ENCODE data around the gene SEC23A.
"Not testable (repeated sequence)": the region's sequence is repeated elsewhere in the genome, so short reads cannot be mapped to it uniquely, and the experiment has no call there.

The SEC23A gene

DNA sequence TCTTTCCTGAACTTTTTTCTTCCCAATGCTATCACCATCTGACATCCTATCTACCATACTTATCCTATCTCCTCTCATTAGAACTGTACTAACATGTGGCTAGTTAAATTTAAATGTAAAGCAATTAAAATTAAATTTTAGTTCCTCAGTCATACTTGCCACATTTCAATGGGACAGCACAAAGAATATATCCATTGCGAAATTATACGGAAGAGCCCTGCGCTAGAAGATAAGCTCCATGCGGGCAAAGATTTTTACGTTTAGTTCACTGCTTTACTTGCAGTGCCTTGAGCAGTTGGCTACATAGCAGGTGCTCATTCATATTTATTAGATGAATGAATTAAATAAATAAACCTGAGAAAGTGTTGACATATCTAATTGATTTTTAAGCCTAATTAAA, 33.1 kb downstream of the SEC23A start:
- H3K4me1 Mint-ChIP-seq (ENCODE audit: low read depth): no peaks in the 10 kb centered on the region
- H3K27me3 Mint-ChIP-seq: no peaks in the 10 kb centered on the region
- intact Hi-C loops (cut with micrococcal nuclease): no loop called here
- peaks cover 84% of the 10 kb centered on the region for H3K36me3 Mint-ChIP-seq (ENCODE audit: low read depth)
- no peak overlapping the region for H3K27ac Mint-ChIP-seq
- no peak overlapping the region for H3K4me3 Mint-ChIP-seq
- H3K9me3 Mint-ChIP-seq: no peaks in the 10 kb centered on the region

DNA sequence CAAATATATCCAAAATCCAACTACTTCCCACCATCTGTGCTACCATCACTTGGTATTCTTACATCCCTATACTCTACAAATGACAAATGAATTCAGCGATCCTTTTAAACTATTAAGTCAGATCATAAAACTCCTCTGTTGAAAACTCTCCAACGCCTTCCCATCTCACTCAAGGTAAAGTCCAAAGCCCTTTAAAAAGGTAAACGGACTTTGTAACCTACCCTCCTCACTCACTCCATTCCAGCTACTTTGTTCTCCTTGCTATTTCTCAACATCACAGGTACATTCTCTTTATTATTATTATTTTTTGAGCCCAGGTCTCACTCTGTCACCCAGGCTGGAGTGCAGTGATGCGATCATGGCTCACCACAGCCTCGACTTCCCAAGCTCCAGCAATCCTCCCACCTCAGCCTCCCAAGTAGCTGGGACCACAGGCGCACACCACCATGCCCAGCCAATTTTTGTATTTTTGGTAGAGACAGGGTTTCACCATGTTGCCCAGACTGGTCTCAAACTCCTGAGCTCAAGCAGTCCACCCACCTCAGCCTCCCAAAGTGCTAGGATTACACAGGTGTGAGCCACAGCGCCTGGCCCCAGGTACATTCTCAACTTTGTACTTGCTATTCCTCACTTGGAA, 33.7 kb downstream of the SEC23A start:
- H3K4me1 Mint-ChIP-seq (ENCODE audit: low read depth); H3K4me3 Mint-ChIP-seq; H3K27ac Mint-ChIP-seq; intact Hi-C loops (cut with micrococcal nuclease); H3K9me3 Mint-ChIP-seq; H3K27me3 Mint-ChIP-seq: not testable (repeated sequence)
- peaks cover 85% of the 10 kb centered on the region for H3K36me3 Mint-ChIP-seq (ENCODE audit: low read depth)

DNA sequence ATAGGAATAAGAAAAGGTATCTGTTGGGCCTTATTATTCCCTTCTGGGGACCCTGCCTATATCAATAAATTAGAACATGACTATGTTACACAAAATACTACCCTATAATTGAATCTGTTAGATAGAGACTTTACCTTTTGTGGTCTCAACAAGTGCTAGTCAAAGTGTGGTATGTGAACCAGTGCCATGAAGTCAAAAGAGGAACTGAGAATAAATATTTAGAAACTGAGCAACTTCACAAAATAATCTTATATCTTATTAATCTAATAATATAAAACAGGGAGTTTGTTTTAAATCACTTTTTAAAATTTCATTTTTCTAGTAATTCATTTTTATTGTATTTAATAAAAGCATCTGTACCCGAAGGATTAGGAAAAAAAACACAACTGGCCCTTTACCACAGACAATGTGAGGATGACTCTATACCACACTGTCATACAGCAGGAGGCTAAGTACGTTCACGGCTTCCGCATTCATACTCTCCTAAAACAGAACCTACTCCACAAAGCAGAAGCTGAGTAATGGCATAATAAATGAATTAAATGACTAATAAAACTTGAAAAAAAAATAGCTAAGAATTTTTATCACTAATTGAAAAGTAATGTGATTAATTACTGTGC, 42.1 kb downstream of the SEC23A start:
- intact Hi-C loops (cut with micrococcal nuclease): no loop called here
- H3K9me3 Mint-ChIP-seq: peaks cover 15% of the 10 kb centered on the region
- H3K4me1 Mint-ChIP-seq (ENCODE audit: low read depth): no peaks in the 10 kb centered on the region
- H3K4me3 Mint-ChIP-seq: no peak overlapping the region
- H3K36me3 Mint-ChIP-seq (ENCODE audit: low read depth): peaks cover 86% of the 10 kb centered on the region
- H3K27ac Mint-ChIP-seq: no peak overlapping the region
- no peaks in the 10 kb centered on the region for H3K27me3 Mint-ChIP-seq

DNA sequence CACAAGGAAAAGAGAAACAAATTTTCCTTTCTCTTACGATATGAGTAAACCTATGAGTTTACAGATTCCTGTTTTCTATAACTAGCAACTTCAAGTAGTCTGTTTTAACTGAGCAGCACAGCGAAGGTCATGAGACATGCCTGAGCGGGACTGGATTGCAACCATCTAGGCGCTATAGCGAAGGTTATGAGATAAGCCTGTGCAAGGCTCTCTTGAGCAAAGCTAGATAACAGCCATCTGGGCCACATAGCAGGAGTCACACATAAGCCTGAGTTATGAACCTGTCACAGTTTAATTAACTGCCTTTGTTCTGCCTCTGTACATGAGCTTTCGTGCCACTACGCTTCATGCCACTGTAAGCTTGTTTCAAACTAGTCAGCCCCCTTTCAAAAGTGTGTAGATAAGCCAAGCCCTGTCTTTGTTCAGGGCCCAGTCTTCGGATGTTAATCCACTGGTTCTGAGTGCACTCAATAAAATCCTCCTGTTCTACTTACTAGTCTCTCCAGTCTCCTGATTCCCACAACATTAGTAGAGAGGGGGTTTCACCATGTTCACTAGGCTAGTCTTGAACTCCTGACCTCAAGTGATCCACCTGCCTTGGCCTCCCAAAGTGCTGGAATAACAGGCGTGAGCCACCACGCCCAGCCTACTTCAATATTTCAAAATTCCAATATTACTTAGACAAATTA, 47.1 kb downstream of the SEC23A start:
- Mint-ChIP-seq H3K36me3 (ENCODE audit: low read depth) (peaks cover 93% of the 10 kb centered on the region), H3K4me1 (ENCODE audit: low read depth) (no peaks in the 10 kb centered on the region), H3K9me3 (peaks cover 19% of the 10 kb centered on the region), H3K27me3 (no peaks in the 10 kb centered on the region), H3K4me3 (no peak overlapping the region), H3K27ac (no peak overlapping the region)
- intact Hi-C loops (cut with micrococcal nuclease): no loop called here

DNA sequence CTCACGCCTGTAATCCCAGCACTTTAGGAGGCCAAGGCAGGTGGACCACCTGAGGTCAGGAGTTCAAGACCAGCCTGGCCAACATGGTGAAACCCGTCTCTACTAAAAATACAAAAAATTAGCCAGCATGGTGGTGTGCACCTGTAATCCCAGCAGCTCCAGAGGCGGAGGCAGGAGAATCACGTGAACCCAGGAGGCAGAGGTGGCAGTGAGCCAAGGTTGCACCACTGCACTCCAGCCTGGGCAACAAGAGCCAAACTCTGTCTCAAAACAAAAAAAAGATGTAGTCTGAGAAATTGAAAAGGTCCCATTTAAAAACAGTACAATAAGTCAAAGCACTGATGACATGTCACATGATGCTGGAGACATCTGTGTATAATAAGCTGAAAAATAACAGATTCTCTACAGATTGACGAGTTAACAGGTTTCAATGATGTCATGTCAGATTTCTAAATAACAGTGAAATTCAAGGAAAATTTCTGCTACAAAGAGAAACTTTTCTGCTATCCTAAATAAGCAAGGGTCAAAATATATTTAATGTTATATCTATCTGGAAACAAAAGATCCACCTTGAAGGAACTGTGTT, 50.1 kb downstream of the SEC23A start:
- intact Hi-C loops (cut with micrococcal nuclease); H3K4me3 Mint-ChIP-seq; H3K4me1 Mint-ChIP-seq (ENCODE audit: low read depth); H3K27me3 Mint-ChIP-seq; H3K27ac Mint-ChIP-seq: not testable (repeated sequence)
- Mint-ChIP-seq H3K9me3 (peaks cover 11% of the 10 kb centered on the region), H3K36me3 (ENCODE audit: low read depth) (peaks cover 96% of the 10 kb centered on the region)

DNA sequence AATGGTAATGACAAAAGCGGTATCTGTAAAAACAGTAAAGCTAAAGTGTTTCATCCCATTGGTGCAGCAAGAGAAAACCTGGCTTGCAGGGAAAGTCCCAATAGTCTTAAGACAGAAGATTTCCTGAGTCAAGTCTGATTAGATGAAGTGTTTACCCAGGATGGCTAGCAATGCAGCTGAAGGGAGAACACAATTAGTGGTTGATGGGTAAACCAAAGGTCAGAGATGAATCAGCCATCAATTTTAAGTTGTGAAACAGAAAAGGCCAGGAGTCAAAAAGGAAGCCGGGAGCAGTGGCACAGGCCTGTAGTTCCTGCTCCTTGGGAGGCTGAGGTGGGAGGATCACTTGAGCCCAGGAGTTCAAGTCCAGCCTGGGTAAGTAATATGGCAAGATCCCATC, 52.6 kb downstream of the SEC23A start:
- Mint-ChIP-seq H3K27me3 (no peaks in the 10 kb centered on the region), H3K4me1 (ENCODE audit: low read depth) (no peaks in the 10 kb centered on the region), H3K9me3 (no peaks in the 10 kb centered on the region), H3K36me3 (ENCODE audit: low read depth) (peaks cover 99% of the 10 kb centered on the region), H3K4me3 (no peak overlapping the region), H3K27ac (no peak overlapping the region)
- intact Hi-C loops (cut with micrococcal nuclease): no loop called here

DNA sequence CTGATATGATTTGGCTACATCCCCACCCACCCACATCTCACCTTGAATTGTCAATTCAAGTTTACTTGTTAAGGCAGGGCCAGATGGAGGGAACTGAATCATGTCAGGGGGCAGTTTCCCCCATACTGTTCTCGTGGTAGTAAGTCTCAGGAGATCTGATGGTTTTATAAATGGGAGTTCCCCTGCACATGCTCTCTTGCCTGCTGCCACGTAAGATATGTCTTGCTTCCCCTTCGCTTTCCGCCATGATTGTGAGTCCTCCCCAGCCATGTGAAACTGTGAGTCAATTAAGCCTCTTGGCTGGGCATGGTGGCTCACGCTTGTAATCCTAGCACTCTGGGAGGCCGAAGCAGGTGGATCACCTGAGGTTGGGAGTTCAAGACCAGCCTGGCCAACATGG, 57.1 kb downstream of the SEC23A start:
- intact Hi-C loops (cut with micrococcal nuclease); H3K9me3 Mint-ChIP-seq; H3K27ac Mint-ChIP-seq; H3K4me1 Mint-ChIP-seq (ENCODE audit: low read depth); H3K27me3 Mint-ChIP-seq; H3K4me3 Mint-ChIP-seq: not testable (repeated sequence)
- H3K36me3 Mint-ChIP-seq (ENCODE audit: low read depth): peaks cover 84% of the 10 kb centered on the region

DNA sequence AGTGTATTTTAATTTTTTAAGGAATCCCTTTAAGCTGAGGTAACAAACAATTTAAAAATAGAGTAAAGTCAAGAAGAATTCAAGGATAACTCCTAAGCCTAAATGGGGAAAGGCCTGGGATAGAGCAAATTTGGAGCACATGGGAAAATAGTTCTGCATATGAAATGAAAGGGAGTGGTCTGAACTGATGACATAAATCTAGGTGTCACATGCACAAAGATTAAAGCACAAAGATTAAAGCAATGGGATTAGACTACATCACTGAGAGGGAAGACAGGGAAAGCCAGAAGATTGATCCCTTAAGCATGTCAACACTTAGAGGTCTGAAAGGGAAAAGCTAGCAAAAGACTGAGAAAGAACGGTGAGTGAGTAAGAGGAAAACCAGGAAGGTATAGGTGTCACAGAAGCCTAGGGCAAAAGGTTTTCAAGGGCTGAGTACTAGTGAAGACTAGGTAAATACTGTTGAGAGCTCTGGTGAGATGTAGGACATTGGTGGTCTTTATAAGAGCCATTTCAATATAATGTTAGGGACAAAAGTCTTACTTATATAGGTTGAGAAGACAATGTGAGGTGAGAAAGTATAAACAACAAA, 59.6 kb downstream of the SEC23A start:
- no peaks in the 10 kb centered on the region for H3K27me3 Mint-ChIP-seq
- H3K36me3 Mint-ChIP-seq (ENCODE audit: low read depth): peaks cover 67% of the 10 kb centered on the region
- no peaks in the 10 kb centered on the region for H3K4me1 Mint-ChIP-seq (ENCODE audit: low read depth)
- no peak overlapping the region for H3K4me3 Mint-ChIP-seq
- no peaks in the 10 kb centered on the region for H3K9me3 Mint-ChIP-seq
- no peak overlapping the region for H3K27ac Mint-ChIP-seq
- intact Hi-C loops (cut with micrococcal nuclease): no loop called here

DNA sequence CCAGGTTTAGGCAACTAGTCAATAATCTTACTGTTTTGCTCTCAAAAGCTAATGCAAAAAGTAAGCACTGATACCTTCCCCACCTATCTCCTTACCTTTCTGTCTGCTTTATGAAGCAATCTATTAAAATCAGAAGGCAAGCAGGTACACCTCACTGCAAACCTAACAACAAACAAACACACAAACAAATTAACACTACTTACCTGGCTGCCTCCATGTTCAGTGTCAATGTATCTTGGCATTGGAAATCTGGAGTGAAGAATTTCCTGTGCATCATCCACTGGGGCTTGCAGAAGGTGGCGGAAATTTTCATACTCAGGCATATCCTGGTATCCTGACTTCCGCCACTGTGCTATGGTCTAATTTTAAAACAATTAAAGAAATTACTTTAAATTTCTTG, 62.5 kb downstream of the SEC23A start:
- H3K36me3 Mint-ChIP-seq (ENCODE audit: low read depth): peaks cover 38% of the 10 kb centered on the region
- no peak overlapping the region for H3K4me3 Mint-ChIP-seq

DNA sequence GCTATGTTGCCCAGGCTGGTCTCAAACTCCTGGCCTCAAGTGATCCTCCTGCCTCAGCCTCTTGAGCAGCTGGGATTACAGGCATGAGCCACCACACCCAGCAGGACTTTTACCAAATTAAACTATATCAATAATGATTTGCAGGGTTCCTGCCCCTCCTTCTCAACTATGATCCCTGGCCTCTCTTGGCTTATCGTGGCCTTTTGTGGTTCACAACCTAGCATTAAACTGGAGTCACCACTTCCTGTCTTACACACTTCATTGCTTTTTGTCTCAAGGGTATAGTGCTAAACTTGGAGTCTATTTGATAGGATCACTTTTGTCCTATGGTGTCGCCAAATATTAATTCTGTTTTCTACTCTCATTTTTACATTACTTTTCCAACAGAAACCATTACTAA, 64.5 kb downstream of the SEC23A start:
- H3K4me1 Mint-ChIP-seq (ENCODE audit: low read depth): peaks cover 7% of the 10 kb centered on the region
- H3K9me3 Mint-ChIP-seq: no peaks in the 10 kb centered on the region
- H3K4me3 Mint-ChIP-seq: no peak overlapping the region
- H3K36me3 Mint-ChIP-seq (ENCODE audit: low read depth): peaks cover 24% of the 10 kb centered on the region
- no peak overlapping the region for H3K27ac Mint-ChIP-seq
- H3K27me3 Mint-ChIP-seq: no peaks in the 10 kb centered on the region
- intact Hi-C loops (cut with micrococcal nuclease): no loop called here

More for the DNA sequence above, 62.5 kb downstream of the SEC23A start:
- Mint-ChIP-seq H3K27ac (no peak overlapping the region), H3K27me3 (no peaks in the 10 kb centered on the region), H3K4me1 (ENCODE audit: low read depth) (peaks cover 3% of the 10 kb centered on the region), H3K9me3 (no peaks in the 10 kb centered on the region)
- intact Hi-C loops (cut with micrococcal nuclease): no loop called here

DNA sequence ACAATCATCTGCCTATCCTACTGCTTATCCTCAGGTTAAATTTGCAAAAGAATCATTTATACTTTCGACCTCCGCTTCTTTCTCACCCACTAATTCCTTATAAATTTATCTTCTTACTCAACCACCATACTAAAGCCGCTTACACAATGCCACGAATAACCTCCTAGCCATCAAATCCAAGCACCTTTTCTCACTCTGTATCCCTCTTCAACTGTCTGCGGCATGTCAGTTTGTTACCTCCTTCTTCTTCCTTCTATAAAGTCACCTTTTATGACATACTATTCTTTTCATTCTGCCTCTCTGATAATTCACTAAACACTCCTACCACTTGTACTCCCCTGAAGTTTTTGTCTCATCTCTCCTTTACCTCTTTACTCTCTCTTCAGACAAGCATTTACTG, 66.3 kb downstream of the SEC23A start:
- Mint-ChIP-seq H3K4me1 (ENCODE audit: low read depth) (peaks cover 7% of the 10 kb centered on the region), H3K4me3 (no peak overlapping the region), H3K27me3 (no peaks in the 10 kb centered on the region), H3K9me3 (no peaks in the 10 kb centered on the region), H3K36me3 (ENCODE audit: low read depth) (peaks cover 14% of the 10 kb centered on the region), H3K27ac (no peak overlapping the region)
- intact Hi-C loops (cut with micrococcal nuclease): no loop called here

DNA sequence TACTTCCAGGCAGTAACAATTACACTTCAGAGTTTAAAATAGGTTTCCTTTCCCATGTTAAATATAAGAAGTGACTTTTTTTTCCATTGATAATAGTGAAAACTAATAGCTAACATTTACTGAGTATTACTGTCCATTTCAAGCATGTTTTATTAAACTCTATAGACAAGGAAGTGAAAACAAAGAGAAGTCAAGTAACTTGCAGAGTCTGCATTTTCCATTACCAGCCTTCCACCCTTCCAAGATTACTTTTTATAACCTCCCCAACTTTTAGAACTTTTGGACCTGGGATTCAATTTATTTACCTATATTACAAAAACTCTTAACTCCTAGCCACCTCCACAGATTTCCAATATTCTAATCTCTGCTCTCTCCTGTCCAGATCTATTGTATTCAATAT, 67.7 kb downstream of the SEC23A start:
- Mint-ChIP-seq H3K4me3 (no peak overlapping the region), H3K36me3 (ENCODE audit: low read depth) (peaks cover 22% of the 10 kb centered on the region), H3K27me3 (no peaks in the 10 kb centered on the region), H3K4me1 (ENCODE audit: low read depth) (peaks cover 7% of the 10 kb centered on the region), H3K9me3 (no peaks in the 10 kb centered on the region), H3K27ac (peak overlapping the region; percentile 56)
- intact Hi-C loops (cut with micrococcal nuclease): no loop called here

DNA sequence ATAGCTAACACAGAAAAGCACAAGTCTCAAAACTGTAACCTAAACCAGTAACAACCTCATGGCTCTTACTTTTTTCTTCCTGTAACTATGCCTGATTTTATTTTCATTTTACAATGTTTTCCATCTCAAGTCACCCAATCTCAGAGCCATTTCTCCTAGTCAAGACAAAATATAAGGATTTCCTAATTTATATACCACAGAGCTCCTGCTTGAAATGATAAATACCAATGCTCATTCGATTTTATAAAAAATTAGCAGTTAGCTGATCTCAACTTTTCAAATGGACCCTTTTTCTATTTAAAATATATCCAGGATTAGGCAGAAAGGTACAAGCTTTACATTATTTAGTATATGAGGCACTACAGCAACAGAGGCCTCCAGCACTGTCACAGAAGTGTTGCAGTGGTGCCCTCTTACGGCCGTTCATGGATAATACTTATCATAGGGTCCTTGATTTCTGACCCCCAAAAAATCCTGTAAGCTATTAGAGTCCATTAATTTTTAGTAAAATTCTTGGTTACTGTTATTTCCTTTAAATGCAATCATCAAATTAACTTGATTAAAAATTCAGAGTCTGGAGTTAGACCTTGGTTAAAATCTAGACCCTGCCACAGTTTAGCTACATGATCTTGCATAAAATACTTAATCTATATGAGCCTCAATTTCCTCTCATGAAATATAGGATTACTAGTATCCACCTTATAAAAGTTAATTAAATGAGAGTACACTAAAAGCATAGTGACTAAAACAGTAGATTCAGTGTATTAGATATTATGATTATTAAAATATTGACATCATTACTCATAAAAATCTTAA, 68.3 kb downstream of the SEC23A start:
- no peaks in the 10 kb centered on the region for H3K27me3 Mint-ChIP-seq
- intact Hi-C loops (cut with micrococcal nuclease): no loop called here
- peaks cover 8% of the 10 kb centered on the region for H3K4me1 Mint-ChIP-seq (ENCODE audit: low read depth)
- no peaks in the 10 kb centered on the region for H3K9me3 Mint-ChIP-seq
- no peak overlapping the region for H3K27ac Mint-ChIP-seq
- no peak overlapping the region for H3K4me3 Mint-ChIP-seq
- H3K36me3 Mint-ChIP-seq (ENCODE audit: low read depth): peaks cover 27% of the 10 kb centered on the region

All from dendritic cell treated with granulocyte-macrophage colony-stimulating factor and Interleukin-4, amounts not matched to agents 40 ng/mL and 50 ng/mL, for 4 days (primary cell).